ENCODE results near the gene RTN4R. TPM values are rescaled to one million over a fixed set of nuclear protein-coding genes. Genes with fewer than 3 reads are reported as not detected.
"Not testable (repeated sequence)": the region's sequence is repeated elsewhere in the genome, so short reads cannot be mapped to it uniquely, and the experiment has no call there.

The RTN4R gene
- total RNA-seq, 1 donor from 2014 or later: 2.0 TPM

DNA sequence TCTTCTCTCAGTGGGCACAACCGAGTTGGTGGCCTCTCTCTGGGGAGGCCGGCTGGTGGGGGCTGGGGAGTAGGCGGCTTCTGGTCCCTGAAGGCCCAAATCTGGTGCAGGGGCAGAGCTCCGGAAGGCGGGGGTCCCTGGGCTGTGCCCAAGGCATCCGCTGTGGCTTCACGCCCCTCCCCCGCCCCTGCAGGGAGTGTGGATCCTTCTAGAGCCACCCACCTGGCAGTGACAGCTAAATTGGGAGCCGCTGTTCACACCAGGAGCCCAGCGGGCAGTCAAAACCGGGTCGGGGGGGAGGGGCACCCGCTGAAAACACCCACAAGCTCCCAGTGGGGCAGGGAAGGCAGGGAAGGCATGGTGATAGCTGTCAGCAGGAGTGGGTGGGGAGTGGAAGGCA lies 4.6 kb upstream of the RTN4R start:
- intact Hi-C loops (cut with micrococcal nuclease): no loop called here

DNA sequence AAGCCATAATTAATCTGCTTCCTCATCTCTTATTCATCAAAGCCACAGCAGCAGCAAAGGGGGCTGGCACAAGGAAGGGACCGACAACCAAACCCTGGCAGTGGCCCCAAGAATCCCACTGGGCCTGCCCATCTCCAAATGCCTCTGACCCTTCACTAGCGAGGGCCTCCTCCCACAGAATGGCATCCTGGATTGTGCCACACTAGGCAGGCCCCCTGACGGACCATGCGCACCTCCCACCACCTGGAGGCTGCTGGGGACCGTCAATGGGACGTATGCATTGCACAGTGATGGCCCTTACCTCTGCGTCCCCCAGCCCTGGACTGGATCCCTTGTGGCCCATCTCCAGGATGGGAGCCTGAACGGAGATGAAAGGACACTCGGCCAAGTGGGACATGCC lies 4.1 kb upstream of the RTN4R start:
- intact Hi-C loops (cut with micrococcal nuclease): no loop called here

- intact Hi-C loops (cut with micrococcal nuclease): no loop called here
These were observed 3.2 kb upstream of the RTN4R start for GRCh38 chr22:20271114-20271994.

DNA sequence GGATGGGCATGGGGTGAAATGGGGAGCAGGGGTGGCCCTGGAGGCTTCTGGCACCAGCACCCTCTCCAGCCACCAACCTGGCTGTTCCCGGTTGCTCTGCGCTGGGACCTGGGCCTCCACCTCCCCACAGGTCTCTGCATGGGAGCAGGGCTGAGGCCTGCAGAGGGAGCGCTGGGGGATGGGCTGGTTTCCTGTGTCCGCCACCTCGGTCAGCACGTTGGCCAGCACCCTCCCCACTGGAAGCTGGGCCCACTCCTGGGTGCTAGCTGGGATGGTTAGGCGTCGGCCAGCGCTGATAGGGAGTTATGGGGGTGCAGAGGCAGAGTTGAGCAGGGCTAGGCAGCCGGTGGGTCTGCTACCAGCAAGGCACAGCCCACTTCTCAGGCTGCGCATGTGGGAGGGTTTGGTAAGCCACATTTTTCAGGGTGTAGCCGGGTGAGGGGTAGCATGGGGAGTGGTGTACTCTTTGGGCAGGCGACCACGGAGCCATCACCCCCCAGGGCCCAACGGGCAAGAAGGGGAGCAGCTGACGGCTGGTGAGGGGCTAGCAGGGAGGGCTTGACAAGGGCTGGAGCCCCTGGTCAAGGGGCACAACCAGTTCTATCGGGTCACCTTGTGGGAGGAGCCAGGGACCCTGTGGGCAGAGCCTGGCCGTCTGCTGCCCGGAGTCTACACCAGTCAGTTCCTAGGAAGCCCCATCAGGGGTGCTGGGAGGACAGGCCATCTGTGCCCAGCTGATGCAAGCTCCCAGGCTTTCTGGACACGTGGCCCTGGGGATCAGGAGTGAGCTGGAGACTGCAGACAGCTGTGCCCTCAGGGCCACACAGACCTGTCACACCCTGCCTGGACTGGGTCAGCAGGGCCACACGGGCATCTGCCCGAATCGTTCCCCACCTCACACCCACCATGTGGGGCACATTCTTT lies 2.3 kb upstream of the RTN4R start:
- intact Hi-C loops (cut with micrococcal nuclease): not testable (repeated sequence)

GRCh38 chr22:20269673-20270072 lies 1.6 kb upstream of the RTN4R start:
- intact Hi-C loops (cut with micrococcal nuclease): not testable (repeated sequence)

GRCh38 chr22:20269201-20269600 lies 1.1 kb upstream of the RTN4R start:
- intact Hi-C loops (cut with micrococcal nuclease): not testable (repeated sequence)

- intact Hi-C loops (cut with micrococcal nuclease): loop anchor here (1.0 kb wide), 1 partner anchor 110 kb away; no protein-coding TSS in a partner anchor
These were observed 458 bp downstream of the RTN4R start for GRCh38 chr22:20267441-20268278.

GRCh38 chr22:20266667-20267440 lies 1.3 kb downstream of the RTN4R start:
- intact Hi-C loops (cut with micrococcal nuclease): not testable (repeated sequence)

GRCh38 chr22:20265772-20266666 lies 2.1 kb downstream of the RTN4R start:
- intact Hi-C loops (cut with micrococcal nuclease): not testable (repeated sequence)

GRCh38 chr22:20264614-20265452 lies 3.3 kb downstream of the RTN4R start:
- intact Hi-C loops (cut with micrococcal nuclease): no loop called here

- intact Hi-C loops (cut with micrococcal nuclease): not testable (repeated sequence)
These were observed 4.5 kb downstream of the RTN4R start for GRCh38 chr22:20263404-20264281.

- intact Hi-C loops (cut with micrococcal nuclease): no loop called here
These were observed 5.5 kb downstream of the RTN4R start for GRCh38 chr22:20262582-20263147.

DNA sequence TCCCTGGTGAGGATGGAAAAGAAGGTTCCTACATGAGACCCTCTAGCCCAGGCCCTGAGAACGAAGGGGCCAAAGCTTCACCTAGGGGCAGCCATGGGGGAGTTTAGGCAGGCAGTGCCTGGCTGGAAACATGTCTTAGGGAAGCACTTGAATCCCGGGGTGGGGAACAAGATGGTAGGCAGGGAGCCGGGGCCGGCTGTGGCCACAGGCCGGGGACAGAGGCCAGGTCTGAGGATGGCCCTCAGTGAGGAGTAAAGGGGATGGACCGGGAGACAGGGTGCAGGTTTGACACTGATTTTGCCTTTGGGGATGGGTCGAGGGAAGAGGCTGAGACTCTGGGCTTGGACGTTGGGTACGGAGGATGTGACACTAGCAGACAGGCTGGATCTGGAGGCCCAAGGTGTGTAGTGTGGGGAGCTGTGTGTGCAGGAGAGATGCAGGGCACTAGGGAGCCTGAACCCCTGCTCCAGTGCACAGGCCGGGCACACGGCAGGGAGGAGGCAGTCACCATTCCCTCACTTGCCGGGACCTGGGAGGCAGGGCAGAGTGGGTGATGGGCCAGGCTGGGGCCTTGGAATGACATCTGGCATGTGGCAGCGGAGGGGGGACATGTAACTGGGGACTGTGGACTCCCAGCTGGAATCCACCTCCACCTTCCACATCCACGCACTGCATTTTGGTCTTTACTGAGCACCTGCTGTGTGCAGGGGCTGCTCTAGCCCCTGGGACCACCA lies 6.1 kb downstream of the RTN4R start:
- intact Hi-C loops (cut with micrococcal nuclease): no loop called here

DNA sequence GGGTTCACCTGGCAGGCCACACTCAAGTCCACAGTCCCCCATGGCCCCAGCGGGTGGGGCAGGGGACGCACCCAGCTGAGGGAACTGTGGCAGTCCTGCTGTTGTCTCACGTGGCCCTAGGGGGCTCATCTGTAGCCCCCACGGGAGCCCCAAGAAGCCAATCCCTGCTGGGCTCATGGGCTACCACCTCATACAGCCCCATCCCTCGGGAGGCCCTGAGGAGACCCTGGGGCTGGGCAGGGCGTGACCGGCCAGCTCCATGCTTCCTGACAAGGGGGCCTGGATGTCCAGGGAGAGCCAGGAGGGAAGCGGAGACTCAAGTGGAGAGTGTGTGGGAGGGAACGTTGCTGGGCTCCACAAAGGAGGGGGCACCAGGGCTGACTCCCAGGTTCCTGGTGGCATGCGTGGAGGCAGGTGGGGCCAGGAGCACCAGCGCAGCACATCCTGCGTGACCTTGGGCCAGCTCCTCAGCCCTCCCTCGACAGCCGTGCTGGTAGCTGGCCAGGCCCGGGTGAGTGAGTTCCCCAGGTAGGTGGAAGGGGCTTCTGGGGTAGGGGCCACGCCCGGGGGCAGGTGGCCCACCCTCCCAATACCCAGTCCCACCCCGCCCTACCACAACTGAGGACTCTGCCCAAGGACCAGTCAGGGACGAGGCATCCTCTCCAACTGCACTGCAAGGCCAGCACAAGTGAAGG lies 7.9 kb downstream of the RTN4R start:
- intact Hi-C loops (cut with micrococcal nuclease): no loop called here

DNA sequence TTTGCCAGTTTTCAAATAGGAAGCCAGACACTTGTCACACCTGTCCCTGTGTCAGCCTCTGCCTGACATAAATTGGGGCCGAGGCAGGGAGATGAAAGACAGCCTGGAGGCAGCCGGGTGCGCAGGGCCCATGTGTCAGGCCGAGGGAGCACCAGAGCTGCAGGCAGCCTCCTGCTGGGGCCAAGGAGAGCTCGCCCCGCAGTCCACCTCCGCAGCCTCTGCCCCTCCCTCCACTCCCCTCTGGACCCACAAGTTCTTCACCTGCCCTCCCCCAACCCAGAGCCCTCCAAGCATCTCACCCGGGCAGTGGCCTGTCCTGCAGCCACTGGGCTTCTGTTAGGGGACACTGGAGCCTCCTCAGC lies 8.8 kb downstream of the RTN4R start:
- intact Hi-C loops (cut with micrococcal nuclease): no loop called here

All from T-helper 1 cell treated with Interleukin-12 subunit alpha and Interleukin-12 subunit beta and Interleukin-4 antibody, amounts not matched to agents 30 ng/mL and 1 ng/mL, for 36 hours (primary cell).